Spinal cord (tissue), 10 donors: ENCODE results near the gene NCOA5. TPM values are rescaled to one million over a fixed set of nuclear protein-coding genes. Genes with fewer than 3 reads are reported as not detected.
"Not testable (repeated sequence)": the region's sequence is repeated elsewhere in the genome, so short reads cannot be mapped to it uniquely, and the experiment has no call there.

Experiments
- DNase-seq, 6 donors: peaks; one replicate each; pipeline versions ENCODE4 v3.0.0 to v3.0.0-alpha.2; 2013 to 2015; ENCODE audit warnings: low spot score in 6 of 6, low read depth in 4 of 6
- H3K27ac ChIP-seq: one replicate; pipeline ENCODE4 v1.5.1; 2013; ENCODE audit warnings: low read depth, low read length, control low read depth
- H3K27me3 ChIP-seq: one replicate; pipeline ENCODE4 v1.6.1; 2013; ENCODE audit warnings: low read length; ENCODE audit not compliant: control insufficient read depth, insufficient read depth
- H3K36me3 ChIP-seq: one replicate; pipeline ENCODE4 v1.6.1; 2013; ENCODE audit warnings: low read length; ENCODE audit not compliant: control insufficient read depth, insufficient read depth
- H3K4me1 ChIP-seq: one replicate; pipeline ENCODE4 v1.6.1; 2013; ENCODE audit warnings: low read length; ENCODE audit not compliant: control insufficient read depth, insufficient read depth
- H3K4me3 ChIP-seq: one replicate; pipeline ENCODE4 v1.5.1; 2013; ENCODE audit warnings: low read depth, low read length, control low read depth
- H3K9me3 ChIP-seq: one replicate; pipeline ENCODE4 v1.6.1; 2013; ENCODE audit warnings: low read length; ENCODE audit not compliant: control insufficient read depth, insufficient read depth
- WGBS: methylation state at CpG from one replicate; pipeline ENCODE4 v1.1.5; 2013; ENCODE audit warnings: missing lambda C conversion rate; ENCODE audit not compliant: insufficient coverage; 5-methylcytosine and 5-hydroxymethylcytosine counted together
- polyA plus RNA-seq, 2 donors: library from polyadenylated mRNA; unstranded; fragments of 120-200 nt; gene quantifications; one replicate each; pipeline ENCODE4 v1.2.1, GENCODE V29; 2013; ENCODE audit not compliant: insufficient read length in 2 of 2
- total RNA-seq, 2 donors: library from RNA; depleted of rRNA in 1 of 2; stranded (reverse); fragments of 120-200 nt in 1 of 2; fragments of >200 nt in 1 of 2; gene quantifications; one replicate each; pipeline versions ENCODE4 v1.2.3 to v1.2.4, GENCODE V29; 2013 to 2014
- donor health status: healthy.

Gene NCOA5
- total and polyA plus RNA-seq, 4 donors = 12.3 to 50.7 (median 40.0) TPM

DNA sequence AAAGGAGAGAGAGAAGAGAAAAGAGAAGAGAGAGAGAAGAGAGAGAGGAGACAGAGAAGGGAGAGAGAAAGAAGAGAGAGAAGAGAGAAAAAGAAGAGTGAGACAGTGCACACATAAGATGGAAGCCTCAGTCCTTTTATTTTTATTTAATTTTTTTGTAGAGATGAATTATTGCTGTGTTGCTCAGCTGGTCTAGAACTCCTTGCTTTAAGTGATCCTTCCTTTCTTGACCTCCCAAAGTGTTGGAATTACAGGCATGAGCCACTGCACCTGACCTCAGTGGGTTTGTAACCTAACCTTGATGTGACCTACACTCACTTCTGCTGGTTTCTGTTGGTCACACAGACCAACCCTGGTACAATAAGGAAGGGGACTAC is 22.1 kb upstream of the NCOA5 start:
- H3K27ac ChIP-seq = no peak overlapping the region
- no peaks in the 10 kb centered on the region for H3K36me3 ChIP-seq
- H3K27me3 ChIP-seq = peaks cover 17% of the 10 kb centered on the region
- H3K9me3 ChIP-seq = no peaks in the 10 kb centered on the region
- H3K4me1 ChIP-seq = no peaks in the 10 kb centered on the region
- no peak for DNase-seq
- no peak overlapping the region for H3K4me3 ChIP-seq

DNA sequence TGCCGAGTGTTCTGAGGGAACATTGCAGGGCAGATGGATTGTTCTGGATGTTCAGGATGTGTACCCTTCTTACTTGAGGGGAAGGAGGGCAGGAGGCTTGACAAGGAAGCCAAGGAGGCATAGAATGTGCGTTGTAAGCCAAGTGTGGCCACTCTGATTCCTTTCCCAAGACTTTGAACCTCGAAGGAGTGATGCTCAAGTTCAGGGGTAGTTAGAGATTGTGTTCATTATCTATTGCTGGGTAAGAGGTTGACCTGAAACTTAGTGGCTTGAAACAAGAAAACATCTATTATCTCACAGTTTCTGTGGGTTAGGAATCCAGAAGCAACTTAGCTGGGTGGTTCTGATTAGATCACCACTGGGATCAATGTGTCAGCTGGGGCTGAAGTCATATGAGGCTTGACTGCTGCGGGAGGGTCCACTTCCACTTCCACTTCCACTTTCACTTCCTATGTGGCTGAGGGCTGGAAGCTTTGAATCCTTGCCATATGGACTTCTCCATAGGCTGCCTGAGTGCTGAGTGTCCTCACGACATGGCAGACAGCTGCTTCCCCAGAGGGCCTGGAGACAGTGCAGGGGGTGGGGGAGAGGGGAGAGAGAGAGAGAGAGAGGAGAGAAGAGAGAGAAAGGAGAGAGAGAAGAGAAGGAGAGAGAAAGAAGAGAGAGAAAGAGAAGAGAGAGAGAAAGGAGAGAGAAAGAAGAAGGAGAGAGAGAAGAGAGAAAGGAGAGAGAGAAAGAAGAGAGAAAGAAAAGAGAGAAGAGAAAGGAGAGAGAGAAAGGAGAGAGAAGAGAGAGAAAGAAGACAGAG is 21.5 kb upstream of the NCOA5 start:
- peaks cover 17% of the 10 kb centered on the region for H3K27me3 ChIP-seq
- H3K36me3 ChIP-seq = no peaks in the 10 kb centered on the region
- 52% methylated on average over 3 of the region's 5 CpGs for WGBS
- H3K9me3 ChIP-seq = no peaks in the 10 kb centered on the region
- no peak overlapping the region for H3K4me3 ChIP-seq
- DNase-seq = no peak
- no peak overlapping the region for H3K27ac ChIP-seq
- no peaks in the 10 kb centered on the region for H3K4me1 ChIP-seq

DNA sequence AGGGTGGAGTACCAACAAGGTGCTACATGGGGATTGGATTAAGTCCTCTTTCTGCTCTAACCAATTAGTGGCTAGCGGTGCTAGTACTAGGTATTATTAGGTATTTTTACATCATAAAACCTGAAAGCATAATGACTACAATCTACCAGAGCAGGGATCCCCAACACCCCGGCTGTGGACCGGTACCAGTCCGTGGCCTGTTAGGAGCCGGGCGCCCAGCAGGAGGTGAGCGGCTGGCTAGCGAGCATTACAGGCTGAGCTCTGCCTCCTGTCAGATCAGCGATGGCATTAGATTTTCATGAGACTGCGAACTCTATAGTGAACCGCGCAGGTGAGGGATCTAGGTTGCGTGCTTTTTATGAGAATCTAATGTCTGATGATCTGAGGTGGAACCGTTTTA is 19.2 kb upstream of the NCOA5 start:
- WGBS = 75% methylated on average over 7 of the region's 14 CpGs
- H3K27ac ChIP-seq = no peak overlapping the region
- H3K27me3 ChIP-seq = peaks cover 13% of the 10 kb centered on the region
- H3K9me3 ChIP-seq = no peaks in the 10 kb centered on the region
- H3K4me1 ChIP-seq = no peaks in the 10 kb centered on the region
- DNase-seq = no peak
- no peaks in the 10 kb centered on the region for H3K36me3 ChIP-seq
- no peak overlapping the region for H3K4me3 ChIP-seq

DNA sequence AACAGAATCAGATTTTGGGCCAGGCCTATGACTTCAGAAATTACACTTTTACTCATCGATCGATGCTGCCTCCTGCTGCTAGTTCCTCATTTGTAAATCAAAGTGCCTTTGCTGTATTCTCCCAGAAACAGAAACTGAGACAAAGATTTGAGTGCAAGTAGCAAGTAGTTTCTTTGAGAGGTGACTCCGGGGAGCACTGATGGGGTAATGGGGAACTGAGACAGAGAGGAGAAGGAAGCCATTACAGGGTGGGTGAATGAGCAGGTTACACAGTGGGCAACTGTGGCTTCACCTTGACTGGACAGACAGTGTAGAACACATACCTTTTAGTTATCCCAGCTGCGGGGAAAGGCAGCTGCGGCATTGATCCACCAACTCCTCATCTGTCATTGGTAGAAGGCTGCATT is 18.7 kb upstream of the NCOA5 start:
- Histone ChIP-seq H3K9me3 (no peaks in the 10 kb centered on the region), H3K4me1 (no peaks in the 10 kb centered on the region), H3K36me3 (no peaks in the 10 kb centered on the region), H3K27ac (no peak overlapping the region), H3K4me3 (no peak overlapping the region), H3K27me3 (peaks cover 11% of the 10 kb centered on the region)
- 83% methylated on average over 3 of the region's 5 CpGs for WGBS
- DNase-seq = no peak

DNA sequence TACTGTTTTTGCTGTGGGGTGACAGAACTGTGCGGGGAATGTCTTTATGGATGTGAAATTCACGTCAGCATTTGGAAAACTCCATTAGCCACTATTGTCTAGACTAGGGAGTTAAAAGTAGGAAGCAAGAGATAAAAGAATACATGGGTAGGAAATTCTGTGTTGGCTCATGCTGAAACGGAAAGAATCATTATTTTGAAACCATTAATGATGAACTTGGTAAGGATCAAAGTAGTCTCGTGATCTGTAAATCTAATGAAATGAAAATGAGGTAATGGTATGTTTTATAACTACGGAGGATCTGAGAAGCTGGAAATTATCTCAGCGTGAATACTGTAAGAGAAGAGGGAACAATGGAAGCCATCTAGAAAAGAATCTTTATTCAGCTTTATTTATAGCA is 17.3 kb upstream of the NCOA5 start:
- peaks cover 11% of the 10 kb centered on the region for H3K27me3 ChIP-seq
- no peaks in the 10 kb centered on the region for H3K4me1 ChIP-seq
- no peak overlapping the region for H3K27ac ChIP-seq
- no peak overlapping the region for H3K4me3 ChIP-seq
- DNase-seq = no peak
- 45% methylated on average over 6 of the region's 6 CpGs for WGBS
- no peaks in the 10 kb centered on the region for H3K36me3 ChIP-seq
- no peaks in the 10 kb centered on the region for H3K9me3 ChIP-seq

DNA sequence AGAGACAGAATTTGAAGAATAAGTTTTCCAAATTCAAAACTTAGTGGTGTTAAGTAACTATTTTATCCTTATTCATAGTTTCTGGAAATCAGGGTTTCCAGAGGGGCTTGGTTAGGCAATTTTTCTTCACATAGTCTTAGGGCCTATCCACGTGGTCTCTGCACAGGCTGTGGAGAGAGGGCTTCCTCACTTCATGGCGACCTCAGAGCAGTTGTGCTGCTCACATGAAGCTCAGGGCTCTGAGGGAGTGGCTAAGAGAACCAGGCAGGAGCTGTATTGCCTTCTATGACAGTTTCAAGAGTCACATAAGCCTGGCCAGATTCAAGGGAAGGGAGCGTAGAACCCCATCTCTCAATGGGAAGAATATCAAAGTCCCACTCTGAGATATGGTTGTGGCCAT is 14.5 kb upstream of the NCOA5 start:
- Histone ChIP-seq H3K4me3 (no peak overlapping the region), H3K9me3 (no peaks in the 10 kb centered on the region), H3K36me3 (no peaks in the 10 kb centered on the region), H3K27ac (no peak overlapping the region), H3K4me1 (peaks cover 7% of the 10 kb centered on the region), H3K27me3 (peaks cover 18% of the 10 kb centered on the region)
- no peak for DNase-seq
- 88% methylated on average over 2 of the region's 3 CpGs for WGBS

DNA sequence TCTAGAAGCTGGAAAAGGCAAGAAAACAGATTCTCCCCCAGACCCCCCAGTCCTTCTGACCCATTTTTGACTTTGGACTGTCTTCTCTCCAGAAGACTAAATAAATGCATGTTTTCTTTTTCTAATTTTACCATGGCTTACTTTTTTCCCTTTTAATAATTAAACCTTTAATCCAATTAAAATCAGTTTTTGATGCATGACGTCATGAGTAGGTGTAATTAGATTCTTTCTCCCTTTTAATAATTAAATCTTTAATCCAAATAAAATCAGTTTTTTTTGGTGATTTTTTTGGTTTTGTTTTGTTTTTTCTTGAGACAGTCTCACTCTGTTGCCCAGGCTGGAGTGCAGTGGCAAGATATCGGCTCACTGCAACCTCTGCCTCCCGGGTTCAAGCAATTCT is 13.2 kb upstream of the NCOA5 start:
- DNase-seq = no peak

DNA sequence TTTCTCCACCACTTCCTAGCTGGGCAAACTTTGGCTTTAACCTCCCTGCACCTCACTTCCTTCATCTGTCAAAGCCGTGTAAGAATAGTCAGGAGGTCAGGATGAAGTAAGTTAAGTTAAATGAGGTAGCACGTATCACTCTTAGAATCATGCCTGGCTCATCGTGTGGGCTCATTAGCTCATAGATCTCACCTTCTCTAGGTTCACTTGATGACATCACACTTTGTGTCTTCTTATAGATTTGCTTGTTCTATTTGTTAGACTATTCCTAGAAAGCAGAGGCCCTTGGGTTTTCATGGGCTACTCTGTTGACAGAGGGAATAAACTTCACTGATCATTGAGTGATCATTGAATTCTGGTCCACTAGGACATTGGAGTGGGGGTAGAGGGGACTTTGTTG is 12.2 kb upstream of the NCOA5 start:
- Histone ChIP-seq H3K36me3 (no peaks in the 10 kb centered on the region), H3K4me3 (no peak overlapping the region), H3K9me3 (no peaks in the 10 kb centered on the region), H3K4me1 (peaks cover 8% of the 10 kb centered on the region), H3K27ac (no peak overlapping the region), H3K27me3 (peaks cover 23% of the 10 kb centered on the region)
- WGBS = no CpG with 5 or more reads among the region's 3 CpGs
- no peak for DNase-seq

More for the DNA sequence above, 13.2 kb upstream of the NCOA5 start:
- Histone ChIP-seq H3K9me3 (no peaks in the 10 kb centered on the region), H3K27ac (no peak overlapping the region), H3K27me3 (peaks cover 23% of the 10 kb centered on the region), H3K4me3 (no peak overlapping the region), H3K36me3 (no peaks in the 10 kb centered on the region), H3K4me1 (peaks cover 8% of the 10 kb centered on the region)
- WGBS = no CpG with 5 or more reads among the region's 3 CpGs

DNA sequence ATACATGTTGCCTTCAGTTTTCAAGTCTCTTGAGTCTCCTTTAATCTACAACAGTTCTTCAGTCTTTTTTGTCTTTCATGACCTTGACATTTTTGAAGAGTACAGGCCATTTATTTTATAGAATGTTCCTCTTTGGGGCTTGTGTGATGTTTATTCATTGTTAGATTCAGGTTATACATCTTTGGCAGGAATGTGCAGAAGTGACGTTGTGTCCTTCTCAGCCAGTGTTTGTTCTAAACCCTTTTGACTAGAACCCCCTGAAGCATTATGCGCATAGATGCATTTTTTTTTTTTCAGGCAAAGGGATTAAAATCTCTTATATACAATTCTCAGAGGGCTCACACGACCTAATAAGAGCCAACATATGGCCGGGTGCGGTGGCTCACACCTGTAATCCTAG is 11.2 kb upstream of the NCOA5 start:
- DNase-seq = no peak
- H3K27ac ChIP-seq = no peak overlapping the region
- peaks cover 23% of the 10 kb centered on the region for H3K27me3 ChIP-seq
- H3K4me3 ChIP-seq = no peak overlapping the region
- H3K4me1 ChIP-seq = peaks cover 8% of the 10 kb centered on the region
- no peaks in the 10 kb centered on the region for H3K36me3 ChIP-seq
- WGBS = 74% methylated on average over 3 of the region's 5 CpGs
- no peaks in the 10 kb centered on the region for H3K9me3 ChIP-seq

DNA sequence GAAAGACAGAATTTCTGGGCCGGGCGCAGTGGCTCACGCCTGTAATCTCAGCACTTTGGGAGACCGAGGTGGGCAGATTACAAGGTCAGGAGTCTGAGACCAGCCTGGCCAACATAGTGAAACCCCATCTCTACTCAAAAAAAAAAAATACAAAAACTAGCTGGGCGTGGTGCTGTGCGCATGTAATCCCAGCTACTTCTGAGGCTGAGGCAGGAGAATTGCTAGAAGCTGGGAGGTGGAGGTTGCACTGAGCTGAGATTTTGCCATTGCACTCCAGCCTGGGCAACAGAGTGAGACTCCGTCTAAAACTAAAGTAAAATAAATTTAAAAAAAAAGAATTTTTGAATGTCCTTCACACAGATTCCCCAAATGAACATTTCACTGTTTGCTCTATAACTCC is 10.7 kb upstream of the NCOA5 start:
- H3K36me3 ChIP-seq, H3K4me3 ChIP-seq, H3K27ac ChIP-seq, H3K9me3 ChIP-seq, DNase-seq, H3K4me1 ChIP-seq: not testable (repeated sequence)
- H3K27me3 ChIP-seq = peaks cover 23% of the 10 kb centered on the region
- 90% methylated on average over 2 of the region's 7 CpGs for WGBS
